K562 treated with DMSO at 1 percent for 48 hours (cell line): Measurements from ENCODE around the gene SERPINE2. TPM values are rescaled to one million over a fixed set of nuclear protein-coding genes. Genes with fewer than 3 reads are reported as not detected.

Experiments
- total RNA-seq: library from RNA; unstranded; fragments of 300-600 nt; gene quantifications from 2 replicates; pipeline ENCODE4 v1.2.3, GENCODE V29; 2022; ENCODE audit warnings: low replicate concordance; ENCODE audit errors: extremely low read depth

SERPINE2 gene, protein sequence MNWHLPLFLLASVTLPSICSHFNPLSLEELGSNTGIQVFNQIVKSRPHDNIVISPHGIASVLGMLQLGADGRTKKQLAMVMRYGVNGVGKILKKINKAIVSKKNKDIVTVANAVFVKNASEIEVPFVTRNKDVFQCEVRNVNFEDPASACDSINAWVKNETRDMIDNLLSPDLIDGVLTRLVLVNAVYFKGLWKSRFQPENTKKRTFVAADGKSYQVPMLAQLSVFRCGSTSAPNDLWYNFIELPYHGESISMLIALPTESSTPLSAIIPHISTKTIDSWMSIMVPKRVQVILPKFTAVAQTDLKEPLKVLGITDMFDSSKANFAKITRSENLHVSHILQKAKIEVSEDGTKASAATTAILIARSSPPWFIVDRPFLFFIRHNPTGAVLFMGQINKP
- not detected in 2 replicates for total RNA-seq

DNA sequence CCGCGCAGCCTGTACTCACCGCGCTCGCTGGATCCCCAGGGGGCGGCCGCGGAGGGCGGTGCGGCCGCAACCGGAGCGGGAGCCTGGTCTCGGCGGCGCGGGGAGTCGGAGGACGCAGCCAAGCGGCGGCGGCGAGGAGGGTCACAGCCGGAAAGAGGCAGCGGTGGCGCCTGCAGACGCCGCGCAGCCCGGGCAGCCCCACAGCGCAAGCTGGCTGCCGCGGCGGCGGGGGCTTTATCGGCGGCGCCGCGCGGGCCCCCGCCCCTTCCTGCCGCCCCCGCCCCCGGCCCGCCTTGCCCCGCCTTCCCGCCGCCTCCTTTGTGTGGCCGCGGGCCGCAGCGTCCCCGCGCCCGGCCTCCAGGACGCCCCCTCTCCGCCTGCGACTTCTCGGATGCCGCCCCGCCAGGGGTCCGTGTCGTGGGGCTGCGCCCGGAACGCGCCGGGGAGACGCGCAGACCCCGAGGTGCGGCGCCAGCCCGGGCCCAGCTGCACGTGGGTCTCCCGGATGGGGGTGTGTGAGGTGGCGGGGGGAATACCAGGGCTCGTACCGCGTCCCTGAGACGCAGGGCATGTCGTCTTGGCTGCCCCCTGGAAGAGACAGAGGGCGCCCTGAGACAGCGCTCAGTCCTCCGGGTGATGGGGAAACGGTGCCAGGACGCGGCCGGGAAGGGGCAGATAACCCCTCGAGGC lies at the start of gene SERPINE2:
Gene SERPINE2, minus strand, starts transcription at position 207 of the 690 bp plus-strand sequence. CDS start 37,386 bp downstream, outside the sequence.

DNA sequence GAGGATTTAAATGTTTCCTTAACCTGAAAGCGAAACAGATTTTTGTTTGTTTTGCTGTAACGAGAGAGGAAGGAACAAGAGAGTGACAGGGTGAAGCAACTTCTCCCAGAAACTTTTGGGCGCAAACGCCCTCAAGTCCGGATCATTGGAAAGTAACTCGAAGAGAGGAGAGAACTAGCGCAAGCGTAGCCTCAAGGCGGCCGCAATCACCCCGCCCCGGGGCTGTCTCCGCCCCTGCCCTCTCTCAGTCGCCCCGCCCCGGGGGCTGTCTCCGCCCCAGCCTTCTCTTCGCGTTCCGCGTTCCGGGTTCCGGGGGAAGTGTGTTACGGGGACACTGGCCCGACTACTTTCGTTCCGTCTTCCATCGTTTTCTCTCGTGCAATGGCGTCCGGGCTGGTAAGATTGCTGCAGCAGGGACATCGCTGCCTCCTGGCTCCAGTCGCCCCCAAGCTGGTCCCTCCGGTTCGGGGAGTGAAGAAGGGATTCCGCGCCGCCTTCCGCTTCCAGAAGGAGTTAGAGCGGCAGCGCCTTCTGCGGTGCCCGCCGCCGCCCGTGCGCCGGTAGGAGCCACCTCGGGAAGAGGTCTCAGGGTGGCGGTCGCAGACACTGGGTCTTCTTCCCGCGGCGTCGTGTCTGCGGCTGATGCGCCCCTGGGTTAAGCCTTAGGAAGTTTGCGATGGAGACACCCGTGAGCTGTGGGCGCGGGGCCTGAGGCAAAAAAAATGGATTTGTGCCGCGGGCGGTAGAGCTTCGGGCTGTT lies 81.8 kb downstream of the SERPINE2 start, which contains the start of gene MRPL44:
Gene MRPL44, plus strand, starts transcription at position 372 of the 760 bp plus-strand sequence. Its CDS starts 10 bp downstream, at position 382.

DNA sequence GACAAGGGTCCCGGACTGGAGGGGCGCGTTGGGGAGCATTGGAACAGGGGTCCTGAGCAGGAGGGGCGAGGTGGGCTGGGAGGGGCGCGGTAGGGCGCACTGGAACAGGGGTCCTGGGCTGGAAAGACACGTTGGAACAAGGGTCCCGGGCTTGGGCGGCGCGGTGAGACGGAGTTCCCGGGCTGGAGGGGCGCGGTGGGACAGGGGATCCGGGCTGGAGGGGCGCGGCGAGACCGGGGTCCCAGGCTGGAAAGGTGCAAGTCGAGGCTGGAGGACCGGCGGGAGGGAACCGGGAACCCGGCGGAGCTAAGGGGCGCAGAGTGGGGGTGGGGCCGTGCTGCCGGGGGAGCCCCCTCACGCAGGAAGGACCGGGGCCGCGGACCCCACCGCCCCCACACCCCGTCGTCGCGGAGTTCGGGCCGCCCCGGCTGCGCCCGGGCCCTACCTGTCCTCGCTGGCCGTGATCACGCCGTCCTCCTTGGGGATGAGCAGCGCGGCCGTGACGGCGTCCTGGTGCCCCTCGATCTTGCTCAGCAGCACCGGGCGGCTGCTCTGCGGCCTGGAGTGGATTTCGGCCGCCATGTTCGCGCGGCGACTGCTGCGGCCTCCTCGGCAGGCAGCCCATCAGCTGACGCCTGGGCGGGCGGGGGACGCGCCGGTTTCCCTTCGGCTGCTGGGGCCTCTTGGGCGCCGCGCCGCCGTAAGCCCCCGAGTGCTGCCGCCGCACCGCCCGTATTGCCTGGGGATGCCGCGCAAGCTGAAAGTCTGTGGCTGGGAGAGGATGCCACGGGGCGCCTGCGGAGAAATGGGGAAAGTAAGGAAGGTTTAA lies 94.2 kb downstream of the SERPINE2 start, which contains the start of gene WDFY1:
Gene WDFY1, minus strand, starts transcription at position 633 of the 829 bp plus-strand sequence. Its CDS starts 51 bp downstream, at position 582.

Other genes with a start within 250 kb of the SERPINE2 start
- not detected in 2 replicates for gene AP1S3, start 201.7 kb downstream of the SERPINE2 start, total RNA-seq
- not detected in 2 replicates for gene WDFY1, start 94.0 kb downstream of the SERPINE2 start, total RNA-seq
- gene MRPL44, start 81.8 kb downstream of the SERPINE2 start, total RNA-seq = not detected in 2 replicates